Measurements from ENCODE around the gene OR2V1. TPM values are rescaled to one million over a fixed set of nuclear protein-coding genes. Genes with fewer than 3 reads are reported as not detected.

The OR2V1 gene
- total and polyA plus RNA-seq, 2 of the 13 experiments (the other 11 are each of a cell fraction or from before 2014, with no cell fraction given), result not detected

- TF ChIP-seq AKNA (CRISPR knock-in tag; IDR thresholded peaks at IDR 0.05; ENCODE audit: borderline replicate concordance) (no peak), GATAD1 (CRISPR knock-in tag; IDR thresholded peaks at IDR 0.05) (0 out of 2 replicates have a peak, but pooled peaks have one; percentile 38), ZNF746 (CRISPR knock-in tag; IDR thresholded peaks at IDR 0.05) (0 out of 2 replicates have a peak, but pooled peaks have one; percentile 28), MBNL3 (CRISPR knock-in tag; conservative IDR thresholded peaks at IDR 0.05) (no peak), FOXP4 (CRISPR knock-in tag; IDR thresholded peaks at IDR 0.05) (0 out of 2 replicates have a peak, but pooled peaks have one; percentile 21), ZNF430 (CRISPR knock-in tag; IDR thresholded peaks at IDR 0.05) (no peak), DMAP1 (CRISPR knock-in tag; IDR thresholded peaks at IDR 0.05) (no peak), FOXM1 (CRISPR knock-in tag; IDR thresholded peaks at IDR 0.05) (no peak), ZNF619 (CRISPR knock-in tag; IDR thresholded peaks at IDR 0.05) (no peak), PRDM15 (CRISPR knock-in tag; IDR thresholded peaks at IDR 0.05) (no peak), NRL (CRISPR knock-in tag; IDR thresholded peaks at IDR 0.05; ENCODE audit: borderline replicate concordance) (peak; percentile 23; the same call in 1 of the 2 replicates), ZNF605 (CRISPR knock-in tag; IDR thresholded peaks at IDR 0.05) (0 out of 2 replicates have a peak, but pooled peaks have one; percentile 36), ZNF296 (CRISPR knock-in tag; conservative IDR thresholded peaks at IDR 0.05) (no peak), XRCC5 (optimal IDR thresholded peaks at IDR 0.05; ENCODE audit: low read length) (peak; percentile 43), RAD21 (CRISPR knock-in tag; IDR thresholded peaks at IDR 0.05) (peak; percentile 67), ZNF547 (CRISPR knock-in tag; IDR thresholded peaks at IDR 0.05) (no peak), ZSCAN29 (CRISPR knock-in tag; conservative IDR thresholded peaks at IDR 0.05) (no peak), SP5 (CRISPR knock-in tag; IDR thresholded peaks at IDR 0.05; ENCODE audit: borderline replicate concordance, low read depth) (no peak), CBX1 (IDR thresholded peaks at IDR 0.05; ENCODE audit: low read depth) (peak; percentile 44), SOX6 (IDR thresholded peaks at IDR 0.05) (no peak), SOX6 (CRISPR knock-in tag; IDR thresholded peaks at IDR 0.05) (no peak)
Measured at GRCh38 chr5:181159286-181160151, 28.6 kb upstream of the OR2V1 start (continued).
